Measurements from ENCODE around the gene ACTL6B.
"Not testable (repeated sequence)": the region's sequence is repeated elsewhere in the genome, so short reads cannot be mapped to it uniquely, and the experiment has no call there.

ACTL6B gene

GRCh38 chr7:100671353-100672327, 15.4 kb upstream of the ACTL6B start:
- DNase-seq = no peak

GRCh38 chr7:100670074-100670473, 13.8 kb upstream of the ACTL6B start:
- DNase-seq = no peak

- DNase-seq = not testable (repeated sequence)
Measured at GRCh38 chr7:100669106-100669505, 12.9 kb upstream of the ACTL6B start.

GRCh38 chr7:100668069-100668449, 11.8 kb upstream of the ACTL6B start:
- no peak for DNase-seq

GRCh38 chr7:100667331-100668068, 11.3 kb upstream of the ACTL6B start:
- DNase-seq = no peak

GRCh38 chr7:100665168-100665726, 9.0 kb upstream of the ACTL6B start:
- DNase-seq = no peak

- DNase-seq = not testable (repeated sequence)
Measured at GRCh38 chr7:100662194-100662776, 6.0 kb upstream of the ACTL6B start.

GRCh38 chr7:100654908-100655831, 1.1 kb downstream of the ACTL6B start:
- DNase-seq = no peak

- DNase-seq = no peak
Measured at GRCh38 chr7:100649826-100650565, 6.3 kb downstream of the ACTL6B start.

GRCh38 chr7:100642534-100642907, 13.7 kb downstream of the ACTL6B start:
- peak; percentile 27 for DNase-seq

GRCh38 chr7:100641860-100642533, 14.3 kb downstream of the ACTL6B start:
- no peak for DNase-seq

GRCh38 chr7:100641463-100641859, 14.8 kb downstream of the ACTL6B start, which contains the start of gene TFR2:
TSS of gene TFR2 (minus strand) at chr7:100641552. CDS start at chr7:100641509, 43 bp downstream.
- no peak for DNase-seq

GRCh38 chr7:100640517-100641440, 15.5 kb downstream of the ACTL6B start:
- DNase-seq = no peak

- DNase-seq = no peak
Measured at GRCh38 chr7:100639995-100640516, 16.2 kb downstream of the ACTL6B start.

GRCh38 chr7:100632951-100633717, 23.1 kb downstream of the ACTL6B start:
- DNase-seq = peak; percentile 65

GRCh38 chr7:100630066-100630465, 26.2 kb downstream of the ACTL6B start:
- DNase-seq = no peak

- peak; percentile 67 for DNase-seq
Measured at GRCh38 chr7:100629117-100629716, 27.0 kb downstream of the ACTL6B start.

- DNase-seq = no peak
Measured at GRCh38 chr7:100627238-100627549, 29.1 kb downstream of the ACTL6B start.

Measured in NCI-H82 (cell line).